Upper lobe of right lung (tissue), 1 donor: ENCODE data around the gene ANTKMT. TPM values are rescaled to one million over a fixed set of nuclear protein-coding genes. Genes with fewer than 3 reads are reported as not detected.

Source experiments
- ATAC-seq: fragments of 200-7000 bp; cut with Tn5 transposase; one replicate; pipeline ENCODE4 v1.9.1; 2020; ENCODE audit warnings: mild to moderate bottlenecking, moderate library complexity
- DNase-seq: peaks from one replicate; pipeline ENCODE4 v3.0.0-alpha.2; 2020
- H3K27ac ChIP-seq: fragments of 200-600 bp; one replicate; pipeline ENCODE4 v1.8.0; 2022
- H3K27me3 ChIP-seq: fragments of 200-600 bp; one replicate; pipeline ENCODE4 v1.8.0; 2022; ENCODE audit warnings: mild to moderate bottlenecking
- H3K36me3 ChIP-seq: fragments of 200-600 bp; one replicate; pipeline ENCODE4 v1.8.0; 2022
- H3K4me1 ChIP-seq: fragments of 200-600 bp; one replicate; pipeline ENCODE4 v1.8.0; 2022
- H3K4me3 ChIP-seq: fragments of 200-600 bp; one replicate; pipeline ENCODE4 v1.8.0; 2022; ENCODE audit warnings: mild to moderate bottlenecking
- H3K9me3 ChIP-seq: fragments of 200-600 bp; one replicate; pipeline ENCODE4 v1.8.0; 2022
- intact Hi-C: fragments of 100-400 bp; cut with DNase I; formaldehyde crosslinking; loops from one replicate; pipeline ENCODE4 v1.11.0; 2022
- total RNA-seq: library from RNA; stranded (reverse); fragmentation: NEBNext Ultra II Directional; extraction: Animal tissue kit (Norgen Biotek cat#: 25700); gene quantifications from one replicate; pipeline ENCODE4 v1.2.1, GENCODE V29; 2021
- TF ChIP-seq, protein P1 (sequence below): fragments of 200-600 bp; IDR thresholded peaks from one replicate; pipeline ENCODE4 v1.8.0; 2022; ENCODE audit warnings: antibody characterized with exemption
- donor health status: DM: no; HTN: yes; CAD: no; lungs with severe emphysema.

Gene ANTKMT
- total RNA-seq, 1 donor from 2014 or later: 30.5 TPM

DNA sequence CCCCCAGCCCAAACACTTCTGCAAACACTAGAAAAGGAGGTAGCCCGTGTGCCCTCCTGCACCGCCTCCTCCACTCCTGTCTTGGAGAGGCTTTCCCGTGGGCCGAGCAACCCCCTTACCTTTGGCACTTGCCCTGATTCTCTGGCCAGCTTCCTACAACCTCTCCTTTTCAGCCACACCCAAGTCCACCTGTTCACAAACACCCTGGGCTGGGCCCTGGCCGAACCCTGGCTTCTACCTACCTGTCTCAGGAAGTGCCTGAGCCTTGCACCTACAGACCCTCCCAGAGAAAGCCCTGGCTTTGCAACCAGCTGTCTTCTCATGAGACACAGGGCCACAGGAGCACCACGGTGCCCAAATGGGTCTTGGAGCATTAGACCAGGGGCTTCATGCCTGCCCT, 2.0 kb upstream of the ANTKMT start:
- TF ChIP-seq, protein P1, sequence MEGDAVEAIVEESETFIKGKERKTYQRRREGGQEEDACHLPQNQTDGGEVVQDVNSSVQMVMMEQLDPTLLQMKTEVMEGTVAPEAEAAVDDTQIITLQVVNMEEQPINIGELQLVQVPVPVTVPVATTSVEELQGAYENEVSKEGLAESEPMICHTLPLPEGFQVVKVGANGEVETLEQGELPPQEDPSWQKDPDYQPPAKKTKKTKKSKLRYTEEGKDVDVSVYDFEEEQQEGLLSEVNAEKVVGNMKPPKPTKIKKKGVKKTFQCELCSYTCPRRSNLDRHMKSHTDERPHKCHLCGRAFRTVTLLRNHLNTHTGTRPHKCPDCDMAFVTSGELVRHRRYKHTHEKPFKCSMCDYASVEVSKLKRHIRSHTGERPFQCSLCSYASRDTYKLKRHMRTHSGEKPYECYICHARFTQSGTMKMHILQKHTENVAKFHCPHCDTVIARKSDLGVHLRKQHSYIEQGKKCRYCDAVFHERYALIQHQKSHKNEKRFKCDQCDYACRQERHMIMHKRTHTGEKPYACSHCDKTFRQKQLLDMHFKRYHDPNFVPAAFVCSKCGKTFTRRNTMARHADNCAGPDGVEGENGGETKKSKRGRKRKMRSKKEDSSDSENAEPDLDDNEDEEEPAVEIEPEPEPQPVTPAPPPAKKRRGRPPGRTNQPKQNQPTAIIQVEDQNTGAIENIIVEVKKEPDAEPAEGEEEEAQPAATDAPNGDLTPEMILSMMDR: no peak
- H3K27ac ChIP-seq: no peak overlapping the region
- no peak for DNase-seq
- ATAC-seq: no peak
- H3K9me3 ChIP-seq: no peaks in the 10 kb centered on the region
- no peaks in the 10 kb centered on the region for H3K36me3 ChIP-seq
- H3K4me1 ChIP-seq: peaks cover 29% of the 10 kb centered on the region
- intact Hi-C loops: loop anchor here (10.0 kb wide), 1 partner anchor 66 kb away; the partner anchor contains the start of genes CHTF18 and RPUSD1
- H3K4me3 ChIP-seq: no peak overlapping the region
- H3K27me3 ChIP-seq: no peaks in the 10 kb centered on the region

DNA sequence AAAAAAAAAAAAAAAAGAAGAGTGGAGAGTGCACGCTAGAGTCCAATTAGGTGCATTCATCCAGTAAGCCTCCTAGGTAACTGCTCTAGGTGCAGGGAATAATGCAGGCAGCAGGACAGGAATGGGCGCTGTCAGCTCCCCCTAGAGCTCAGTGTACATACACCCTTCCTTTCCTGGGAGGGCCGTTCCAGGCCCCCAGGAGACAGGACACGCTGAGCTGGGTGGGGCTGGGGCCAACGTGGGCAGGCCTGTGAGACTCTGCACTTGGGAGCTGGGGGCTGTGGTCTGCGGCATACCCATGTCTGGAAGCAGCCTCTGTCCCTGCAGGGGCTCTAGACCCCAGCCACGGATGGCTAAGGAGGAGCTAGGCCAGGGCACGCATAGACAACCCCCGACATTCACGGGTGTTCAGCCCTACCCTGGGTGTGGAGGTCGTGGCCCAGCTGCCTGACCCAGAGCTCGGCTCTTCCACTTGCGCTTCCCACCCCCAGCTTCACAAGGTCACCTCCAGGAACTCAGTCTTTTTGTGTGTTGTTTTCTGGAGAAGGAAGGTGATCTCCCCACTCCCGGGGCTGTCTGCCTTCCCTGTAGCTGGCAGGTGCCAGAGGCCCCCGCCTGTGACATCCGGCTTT, 1.0 kb upstream of the ANTKMT start:
- H3K4me1 ChIP-seq: peaks cover 24% of the 10 kb centered on the region
- H3K27me3 ChIP-seq: no peaks in the 10 kb centered on the region
- H3K27ac ChIP-seq: peak overlapping the region; percentile 84
- intact Hi-C loops: loop anchor here (10.0 kb wide), 1 partner anchor 65 kb away; the partner anchor contains the start of genes CHTF18 and RPUSD1
- H3K36me3 ChIP-seq: no peaks in the 10 kb centered on the region
- H3K9me3 ChIP-seq: no peaks in the 10 kb centered on the region
- TF ChIP-seq, protein P1: peak; percentile 8
- ATAC-seq: no peak
- H3K4me3 ChIP-seq: peak overlapping the region; percentile 85
- DNase-seq: no peak

DNA sequence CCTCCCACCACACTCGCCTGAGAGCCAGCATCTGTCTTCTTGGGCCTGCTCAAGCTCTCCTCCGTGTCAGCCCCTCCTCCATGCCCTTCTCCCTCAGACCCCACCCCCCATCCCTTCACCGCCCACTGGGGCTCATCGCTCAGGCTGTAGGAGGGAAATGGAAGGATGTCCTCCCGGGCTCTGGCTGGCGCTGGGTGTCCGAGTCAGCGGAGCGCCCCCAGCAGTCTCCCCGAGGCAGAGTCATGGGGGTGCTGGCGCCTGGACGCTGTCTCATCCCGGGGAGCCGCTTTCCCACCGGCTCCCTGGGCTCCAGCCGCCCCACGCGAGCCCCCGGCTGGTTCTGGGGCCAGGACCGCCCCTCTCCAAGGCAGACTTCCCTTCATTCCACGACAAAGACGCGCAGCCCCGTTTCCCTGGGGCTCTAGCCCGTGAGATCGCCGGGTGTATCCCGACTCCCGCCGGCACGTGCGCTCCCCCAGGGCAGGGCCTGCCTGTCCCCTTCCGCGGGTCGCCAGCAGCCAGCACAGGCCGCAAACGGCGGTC, 428 bp upstream of the ANTKMT start:
- Histone ChIP-seq H3K27ac (peak overlapping the region; percentile 84), H3K9me3 (no peaks in the 10 kb centered on the region), H3K27me3 (no peaks in the 10 kb centered on the region), H3K4me1 (peaks cover 24% of the 10 kb centered on the region), H3K36me3 (no peaks in the 10 kb centered on the region), H3K4me3 (peak overlapping the region; percentile 85)
- DNase-seq (no peak), ATAC-seq (peak; percentile 1)
- TF ChIP-seq, protein P1: peak; percentile 20
- intact Hi-C loops: no loop called here

DNA sequence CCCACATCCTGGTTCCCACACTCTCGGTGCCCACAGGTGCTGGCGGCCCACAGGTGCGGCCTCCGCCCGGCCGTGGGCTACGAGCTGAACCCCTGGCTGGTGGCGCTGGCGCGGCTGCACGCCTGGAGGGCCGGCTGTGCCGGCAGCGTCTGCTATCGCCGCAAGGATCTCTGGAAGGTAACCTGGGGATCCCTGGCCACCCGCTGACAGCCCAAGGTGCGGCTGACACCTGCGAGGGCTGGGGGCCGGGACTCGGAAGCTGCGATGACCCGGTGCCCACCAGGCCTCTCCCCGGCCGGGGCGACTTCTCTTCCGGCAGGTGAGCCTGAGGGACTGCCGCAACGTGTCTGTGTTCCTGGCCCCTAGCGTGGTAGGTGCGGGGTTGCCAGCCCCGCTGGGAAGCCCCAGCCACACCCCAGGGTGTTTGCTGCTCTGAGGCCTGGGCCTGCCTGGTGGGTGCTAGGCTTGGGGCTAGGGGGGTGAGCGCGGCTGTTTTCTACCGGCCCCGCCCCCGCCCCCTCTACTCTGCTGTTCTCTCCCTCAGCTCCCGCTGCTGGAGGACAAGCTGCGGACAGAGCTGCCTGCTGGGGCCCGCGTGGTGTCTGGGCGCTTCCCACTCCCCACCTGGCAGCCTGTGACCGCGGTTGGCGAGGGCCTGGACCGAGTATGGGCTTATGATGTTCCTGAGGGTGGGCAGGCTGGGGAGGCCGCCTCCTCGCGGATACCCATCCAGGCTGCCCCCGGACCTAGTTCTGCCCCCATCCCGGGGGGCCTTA, 1.0 kb downstream of the ANTKMT start:
- DNase-seq (no peak), ATAC-seq (no peak)
- Histone ChIP-seq H3K27me3 (peaks cover 5% of the 10 kb centered on the region), H3K9me3 (no peaks in the 10 kb centered on the region), H3K4me1 (peaks cover 18% of the 10 kb centered on the region), H3K36me3 (no peaks in the 10 kb centered on the region), H3K4me3 (peak overlapping the region; percentile 85), H3K27ac (peak overlapping the region; percentile 84)
- intact Hi-C loops: no loop called here
- TF ChIP-seq, protein P1: no peak

DNA sequence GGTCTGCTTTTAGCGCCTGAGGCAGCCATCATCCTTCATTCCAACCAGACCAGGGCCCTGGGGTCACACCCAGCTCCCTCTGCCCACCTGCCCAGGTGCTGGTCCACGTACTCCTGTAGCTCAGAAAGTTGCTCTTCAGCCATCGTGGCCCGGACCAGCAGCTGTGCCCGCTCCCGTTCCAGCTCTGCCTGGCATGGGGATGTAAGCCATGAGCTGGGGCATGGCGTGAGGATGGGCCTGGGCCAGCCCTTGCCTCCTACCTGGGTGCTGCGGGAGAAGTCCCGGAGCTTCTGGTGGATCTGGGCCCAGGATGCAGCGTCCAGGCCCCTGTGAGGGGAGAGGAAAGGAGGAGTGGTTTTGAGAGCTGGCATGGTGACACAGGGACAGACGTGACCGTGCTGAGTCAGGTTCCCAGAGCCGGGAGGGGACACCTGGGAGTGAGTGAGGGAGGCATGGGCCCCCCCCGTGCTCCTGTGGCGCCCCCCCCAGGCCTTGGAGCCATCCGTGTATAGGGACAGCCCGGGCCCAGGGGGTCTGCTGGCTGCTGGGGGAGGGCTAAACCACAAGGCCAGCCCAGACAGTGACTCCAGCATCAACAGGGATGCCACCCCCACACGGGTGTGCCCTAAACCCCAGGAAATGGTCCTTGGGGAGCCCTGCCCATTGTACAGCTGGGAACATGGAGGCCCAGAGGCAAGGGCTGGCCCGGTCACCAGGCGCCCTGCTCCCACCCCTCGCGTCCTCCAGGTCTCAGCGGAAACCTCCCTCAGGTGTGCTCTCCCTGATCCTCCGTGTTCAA, 2.1 kb downstream of the ANTKMT start:
- Histone ChIP-seq H3K4me3 (no peak overlapping the region), H3K27ac (no peak overlapping the region), H3K9me3 (no peaks in the 10 kb centered on the region), H3K36me3 (no peaks in the 10 kb centered on the region), H3K27me3 (peaks cover 15% of the 10 kb centered on the region), H3K4me1 (peaks cover 28% of the 10 kb centered on the region)
- intact Hi-C loops: no loop called here
- TF ChIP-seq, protein P1: no peak
- DNase-seq (no peak), ATAC-seq (no peak)
